Measurements from ENCODE around the gene TRAF2. TPM values are rescaled to one million over a fixed set of nuclear protein-coding genes. Genes with fewer than 3 reads are reported as not detected.

Gene TRAF2
- total and polyA plus RNA-seq, 2 of the 8 experiments (the other 6 are each of a cell fraction or from before 2014, with no cell fraction given): 26.9 to 50.2 TPM

GRCh38 chr9:136854113-136854841, 32.0 kb upstream of the TRAF2 start:
- Histone ChIP-seq H3K79me1 (ENCODE audit: low read depth, low read length) (no peaks in the 10 kb centered on the region), H3K4me2 (ENCODE audit: insufficient read depth in 1 of 2, low read depth in 2 of 2, low read length in 2 of 2) (no peak overlapping the region), H3K27ac (ENCODE audit: low read depth, low read length) (no peak overlapping the region), H2AFZ (ENCODE audit: low read length) (no peak overlapping the region), H3K4me1 (replicated peaks in 1 of 4; ENCODE audit: control insufficient read depth in 3 of 4, insufficient read depth in 4 of 4, low read length in 3 of 4) (peaks cover 0 to 10% (median 3%) of the 10 kb centered on the region in 4 experiments; a peak in 5 of 7 replicates), H3K23ac (ENCODE audit: insufficient read length) (no peak overlapping the region), H4K8ac (ENCODE audit: extremely low read depth, insufficient read depth, low read length) (no peak overlapping the region; the same call in 1 of the 2 replicates), H3K56ac (replicated peaks; ENCODE audit: insufficient read length, low read depth, low read length) (no peak overlapping the region), H3K4ac (replicated peaks; ENCODE audit: insufficient read length, low read depth, low read length) (no peak overlapping the region), H3K27me3 (replicated peaks in 1 of 4; ENCODE audit: control insufficient read depth in 3 of 4, extremely low read depth in 1 of 4, insufficient read depth in 3 of 4, low read length in 3 of 4) (no peaks in the 10 kb centered on the region), H2BK120ac (replicated peaks; ENCODE audit: low read depth, low read length) (no peak overlapping the region), H4K5ac (ENCODE audit: insufficient read length, low read depth, low read length) (no peak overlapping the region), H2BK20ac (ENCODE audit: low read length) (no peak overlapping the region), H3K14ac (ENCODE audit: insufficient read length) (no peak overlapping the region), H3K9ac (replicated peaks in 1 of 4; ENCODE audit: extremely low read depth in 1 of 4, low read depth in 3 of 4, low read length in 3 of 4) (no peak overlapping the region), H2AK5ac (ENCODE audit: low read depth, low read length) (no peak overlapping the region), H3K36me3 (ENCODE audit: control insufficient read depth in 2 of 4, insufficient read depth in 4 of 4, low read length in 3 of 4) (peaks cover 0 to 7% (median 3%) of the 10 kb centered on the region in 4 experiments; a peak in 5 of 8 replicates), H4K91ac (replicated peaks; ENCODE audit: insufficient read length, low read length) (no peak overlapping the region), H2BK15ac (ENCODE audit: low read length) (no peak overlapping the region), H3K4me3 (ENCODE audit: extremely low read depth in 1 of 4, insufficient read depth in 2 of 4, low read depth in 3 of 4, low read length in 4 of 4) (no peak overlapping the region), H3K18ac (ENCODE audit: extremely low read depth, low read length) (no peak overlapping the region), H3K23me2 (ENCODE audit: low read depth, low read length) (peaks cover 2% of the 10 kb centered on the region; the same call in 1 of the 2 replicates), H2BK12ac (ENCODE audit: low read depth, low read length) (no peak overlapping the region), H3K9me3 (ENCODE audit: insufficient read depth in 2 of 2, low read depth in 1 of 2, low read length in 1 of 2) (no peaks in the 10 kb centered on the region), H2BK5ac (ENCODE audit: low read depth, low read length) (no peak overlapping the region), H3K79me2 (ENCODE audit: control insufficient read depth in 1 of 2, insufficient read depth in 2 of 2, low read length in 2 of 2) (no peaks in the 10 kb centered on the region), H4K20me1 (replicated peaks in 1 of 2; ENCODE audit: control insufficient read depth in 1 of 2, insufficient read depth in 2 of 2, low read length in 2 of 2) (peaks cover 7 to 14% of the 10 kb centered on the region in 2 experiments)
- 87% methylated on average over 26 of the region's 30 CpGs; no CpG with 5 or more reads in 1 of the 2 experiments for WGBS, 2 experiments (ENCODE audit: extremely low coverage in 1 of 2, insufficient coverage in 1 of 2, insufficient read length in 1 of 2, insufficient replicate concordance in 2 of 2, low coverage in 1 of 2, low lambda C conversion rate in 2 of 2, missing lambda C conversion rate in 1 of 2)
- DNase-seq (ENCODE audit: low read depth in 1 of 2, low spot score in 2 of 2) (peak in 1 of 2 experiments; percentile 49), FAIRE-seq (no peak)
- ChIA-PET CTCF (ENCODE audit: partially characterized antibody) (interaction anchor here (0.7 to 1.5 kb wide), 3 partner anchors 10 to 43 kb away, joined by 3 read pairs; no protein-coding TSS in a partner anchor), POLR2A (ENCODE audit: partially characterized antibody) (interaction anchor here (1.1 to 16.2 kb wide), 3 partner anchors 12 to 26 kb away, joined by 3 to 248 read pairs (median 4); partner anchors contain the start of genes AJM1 and EDF1)
- TF ChIP-seq CTCF (IDR thresholded peaks at IDR 0.05; ENCODE audit: control extremely low read depth in 1 of 3, insufficient read depth in 1 of 3, low read depth in 1 of 3, low read length in 3 of 3): no peak
- TF ChIP-seq, protein P1, sequence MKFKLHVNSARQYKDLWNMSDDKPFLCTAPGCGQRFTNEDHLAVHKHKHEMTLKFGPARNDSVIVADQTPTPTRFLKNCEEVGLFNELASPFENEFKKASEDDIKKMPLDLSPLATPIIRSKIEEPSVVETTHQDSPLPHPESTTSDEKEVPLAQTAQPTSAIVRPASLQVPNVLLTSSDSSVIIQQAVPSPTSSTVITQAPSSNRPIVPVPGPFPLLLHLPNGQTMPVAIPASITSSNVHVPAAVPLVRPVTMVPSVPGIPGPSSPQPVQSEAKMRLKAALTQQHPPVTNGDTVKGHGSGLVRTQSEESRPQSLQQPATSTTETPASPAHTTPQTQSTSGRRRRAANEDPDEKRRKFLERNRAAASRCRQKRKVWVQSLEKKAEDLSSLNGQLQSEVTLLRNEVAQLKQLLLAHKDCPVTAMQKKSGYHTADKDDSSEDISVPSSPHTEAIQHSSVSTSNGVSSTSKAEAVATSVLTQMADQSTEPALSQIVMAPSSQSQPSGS (IDR thresholded peaks at IDR 0.05; ENCODE audit: low read length): no peak

All from H1 (cell line).